Endothelial cell of umbilical vein (primary cell): ENCODE data around the gene DLX3. TPM values are rescaled to one million over a fixed set of nuclear protein-coding genes. Genes with fewer than 3 reads are reported as not detected.

Experiments
- BruUV-seq: library from RNA; stranded (reverse); fragments of 400-500 nt; replicated peaks from 2 replicates; lab custom pipeline; 2021; lab: Mats Ljungman, UMichigan
- CTCF ChIA-PET: fragments of 300-600, 350-600 bp; sonication (Branson Sonifier 250); formaldehyde crosslinking; loops from one replicate; lab custom pipeline; 2021; ENCODE audit warnings: antibody characterized with exemption, inconsistent platforms; lab: Charles Lee
- POLR2A ChIA-PET: fragments of 300-600, 350-600 bp; sonication (Branson Sonifier 250); formaldehyde crosslinking; loops from one replicate; lab custom pipeline; 2021; ENCODE audit warnings: antibody characterized with exemption, inconsistent platforms; lab: Charles Lee
- DNase-seq: peaks from one replicate; pipeline ENCODE4 v3.0.0-alpha.2; 2011; ENCODE audit warnings: low read depth, low spot score
- FAIRE-seq: peaks from 2 replicates; lab custom pipeline; 2011; peaks lifted over from hg19 to GRCh38; lab: Jason Lieb, UNC
- H2AFZ ChIP-seq: 2 replicates; pipeline ENCODE4 v1.6.0; 2012; ENCODE audit warnings: low read depth, low read length, control low read depth, inconsistent platforms
- H3K27ac ChIP-seq: 2 replicates; pipeline ENCODE4 v1.5.1; 2011; ENCODE audit warnings: low read depth, mild to moderate bottlenecking, control low read depth, low read length, moderate library complexity; ENCODE audit not compliant: insufficient read depth
- H3K27me3 ChIP-seq, 2 experiments: 2 replicates each; pipeline versions ENCODE4 v1.6.0 to v1.6.1; 2011; ENCODE audit warnings: low read length in 2 of 2, mixed read lengths in 1 of 2; ENCODE audit not compliant: control insufficient read depth in 2 of 2, insufficient read depth in 2 of 2
- H3K36me3 ChIP-seq, 2 experiments: 2 replicates in 1 of 2; 3 replicates in 1 of 2; pipeline ENCODE4 v1.5.1; 2011; ENCODE audit warnings: low read length in 2 of 2, mild to moderate bottlenecking in 1 of 2, moderate library complexity in 1 of 2; ENCODE audit not compliant: control insufficient read depth in 2 of 2, insufficient read depth in 2 of 2; ENCODE audit errors: extremely low read depth in 1 of 2
- H3K4me1 ChIP-seq: 3 replicates; pipeline ENCODE4 v1.5.1; 2011; ENCODE audit warnings: mild to moderate bottlenecking, low read length; ENCODE audit not compliant: control insufficient read depth, insufficient read depth; ENCODE audit errors: extremely low read depth
- H3K4me2 ChIP-seq: 2 replicates; pipeline ENCODE4 v1.6.1; 2011; ENCODE audit warnings: low read length, control low read depth, mixed read lengths; ENCODE audit not compliant: insufficient read depth
- H3K4me3 ChIP-seq, 3 experiments: fragments of 200-600 bp in 1 of 3; sonication (generic), shearing (Covaris generic) in 1 of 3; replicated peaks in 1 of 3; 2 replicates each; pipeline ENCODE4 v1.5.1; 2011 to 2016; ENCODE audit warnings: control low read depth in 3 of 3, low read length in 3 of 3, mild to moderate bottlenecking in 2 of 3, inconsistent platforms in 1 of 3, low read depth in 1 of 3, moderate library complexity in 1 of 3; ENCODE audit not compliant: insufficient read depth in 1 of 3
- H3K79me2 ChIP-seq: 2 replicates; pipeline ENCODE4 v1.6.0; 2012; ENCODE audit warnings: low read length, inconsistent platforms; ENCODE audit not compliant: control insufficient read depth, insufficient read depth
- H3K9ac ChIP-seq: replicated peaks from 2 replicates; pipeline ENCODE3; 2011; ENCODE audit warnings: low read length, control low read depth; ENCODE audit not compliant: insufficient read depth; ENCODE audit errors: extremely low read depth
- H3K9me1 ChIP-seq: replicated peaks from 3 replicates; pipeline ENCODE4 v1.6.0; 2011; ENCODE audit warnings: mild to moderate bottlenecking, low read length; ENCODE audit not compliant: control insufficient read depth, insufficient read depth; ENCODE audit errors: extremely low read depth
- H3K9me3 ChIP-seq: replicated peaks from 2 replicates; pipeline ENCODE4 v1.5.1; 2012; ENCODE audit warnings: low read length, inconsistent platforms; ENCODE audit not compliant: control insufficient read depth, insufficient read depth
- H4K20me1 ChIP-seq: replicated peaks from 2 replicates; pipeline ENCODE3; 2011; ENCODE audit warnings: mild to moderate bottlenecking, low read length; ENCODE audit not compliant: control insufficient read depth, insufficient read depth; ENCODE audit errors: extremely low read depth
- EZH2 ChIP-seq: IDR thresholded peaks from 2 replicates; pipeline ENCODE4 v1.6.1; 2012; ENCODE audit warnings: borderline replicate concordance, low read depth, mild to moderate bottlenecking, moderate library complexity, low read length, inconsistent platforms; ENCODE audit not compliant: severe bottlenecking
- FOS ChIP-seq: IDR thresholded peaks from 2 replicates; pipeline ENCODE4 v1.6.1; 2011; ENCODE audit warnings: mild to moderate bottlenecking, low read length, moderate library complexity, borderline replicate concordance; ENCODE audit not compliant: insufficient read depth
- GATA2 ChIP-seq: IDR thresholded peaks from 2 replicates; pipeline ENCODE4 v1.7.0; 2011; ENCODE audit warnings: low read depth, mild to moderate bottlenecking, moderate library complexity, mixed read lengths, low read length; ENCODE audit not compliant: insufficient read length, insufficient read depth
- MYC ChIP-seq: IDR thresholded peaks from one replicate; pipeline ENCODE4 v1.6.1; 2011; ENCODE audit warnings: mild to moderate bottlenecking, low read depth, low read length
- dilution Hi-C: fragments of 300-500 bp; cut with MboI; formaldehyde crosslinking; loops from one replicate; pipeline ENCODE4 v1.15.0; 2019; ENCODE audit warnings: low sequenced_read_pairs; ENCODE audit not compliant: extremely low pct_ligation_motif_present
- intact Hi-C: fragments of 100-400 bp; cut with micrococcal nuclease; formaldehyde crosslinking; loops from one replicate; pipeline ENCODE4 v1.10.0; 2022
- polyA plus RNA-seq, 4 experiments: library from polyadenylated mRNA; depleted of rRNA in 3 of 4; stranded (reverse) in 3 of 4; unstranded in 1 of 4; fragments of >200 nt; gene quantifications; 2 replicates each; pipeline versions ENCODE4 v1.2.1 to v1.2.3, GENCODE V29; 2011 to 2012; ENCODE audit warnings: missing spikeins in 1 of 4
- total RNA-seq: library from RNA; stranded (reverse); gene quantifications from 2 replicates; pipeline ENCODE4 v1.2.3, GENCODE V29; 2021

Gene DLX3
- total and polyA plus RNA-seq, 2 donors (not counting 3 experiments of a cell fraction or from before 2014, with no cell fraction given) = not detected

- BruUV-seq = no TSS peak
- intact Hi-C loops (no loop called here), dilution Hi-C loops (no loop called here)
- no peak for FAIRE-seq
- no peak for TF ChIP-seq GATA2
- TF ChIP-seq EZH2 = no peak
- TF ChIP-seq MYC = no peak
- Histone ChIP-seq H3K36me3 (no peaks in the 10 kb centered on the region), H2AFZ (no peak overlapping the region), H3K79me2 (no peaks in the 10 kb centered on the region), H3K9me1 (no peaks in the 10 kb centered on the region), H3K4me2 (no peak overlapping the region), H3K9me3 (no peaks in the 10 kb centered on the region), H3K4me3 (no peak overlapping the region), H4K20me1 (no peaks in the 10 kb centered on the region), H3K27ac (no peak overlapping the region), H3K27me3 (no peaks in the 10 kb centered on the region), H3K9ac (no peak overlapping the region), H3K4me1 (no peaks in the 10 kb centered on the region)
- POLR2A ChIA-PET = no interaction called here
- DNase-seq = no peak
- CTCF ChIA-PET = interaction anchor here (2.3 kb wide), 1 partner anchor 9 kb away, joined by 12 read pairs; no protein-coding TSS in a partner anchor
Observed at GRCh38 chr17:50035421-50035879, 40.4 kb upstream of the DLX3 start.

GRCh38 chr17:50034498-50035364 is 39.7 kb upstream of the DLX3 start:
- H4K20me1 ChIP-seq = no peaks in the 10 kb centered on the region
- TF ChIP-seq EZH2 = no peak
- no peak for TF ChIP-seq FOS
- intact Hi-C loops (no loop called here), dilution Hi-C loops (no loop called here)
- no peak overlapping the region for H2AFZ ChIP-seq
- H3K27ac ChIP-seq = no peak overlapping the region
- no TSS peak for BruUV-seq
- ChIA-PET CTCF (interaction anchor here (2.3 kb wide), 1 partner anchor 8 kb away, joined by 12 read pairs; no protein-coding TSS in a partner anchor), POLR2A (no interaction called here)
- FAIRE-seq = no peak
- no peak for DNase-seq
- no peak overlapping the region for H3K9ac ChIP-seq
- H3K4me3 ChIP-seq = no peak overlapping the region
- H3K4me1 ChIP-seq = no peaks in the 10 kb centered on the region
- H3K4me2 ChIP-seq = no peak overlapping the region
- H3K9me1 ChIP-seq = no peaks in the 10 kb centered on the region
- H3K79me2 ChIP-seq = no peaks in the 10 kb centered on the region
- H3K27me3 ChIP-seq = no peaks in the 10 kb centered on the region
- no peaks in the 10 kb centered on the region for H3K36me3 ChIP-seq
- H3K9me3 ChIP-seq = no peaks in the 10 kb centered on the region
